Cardiac atrium fibroblast (primary cell): ENCODE measurements around the gene CC2D1B. TPM values are rescaled to one million over a fixed set of nuclear protein-coding genes. Genes with fewer than 3 reads are reported as not detected.

Source experiments
- total RNA-seq: library from RNA; depleted of rRNA; stranded (reverse); fragments of >200 nt; gene quantifications from 2 replicates; pipeline ENCODE4 v1.2.3, GENCODE V29; 2015

Gene CC2D1B
- 19.7 and 24.5 TPM in 2 replicates for total RNA-seq

DNA sequence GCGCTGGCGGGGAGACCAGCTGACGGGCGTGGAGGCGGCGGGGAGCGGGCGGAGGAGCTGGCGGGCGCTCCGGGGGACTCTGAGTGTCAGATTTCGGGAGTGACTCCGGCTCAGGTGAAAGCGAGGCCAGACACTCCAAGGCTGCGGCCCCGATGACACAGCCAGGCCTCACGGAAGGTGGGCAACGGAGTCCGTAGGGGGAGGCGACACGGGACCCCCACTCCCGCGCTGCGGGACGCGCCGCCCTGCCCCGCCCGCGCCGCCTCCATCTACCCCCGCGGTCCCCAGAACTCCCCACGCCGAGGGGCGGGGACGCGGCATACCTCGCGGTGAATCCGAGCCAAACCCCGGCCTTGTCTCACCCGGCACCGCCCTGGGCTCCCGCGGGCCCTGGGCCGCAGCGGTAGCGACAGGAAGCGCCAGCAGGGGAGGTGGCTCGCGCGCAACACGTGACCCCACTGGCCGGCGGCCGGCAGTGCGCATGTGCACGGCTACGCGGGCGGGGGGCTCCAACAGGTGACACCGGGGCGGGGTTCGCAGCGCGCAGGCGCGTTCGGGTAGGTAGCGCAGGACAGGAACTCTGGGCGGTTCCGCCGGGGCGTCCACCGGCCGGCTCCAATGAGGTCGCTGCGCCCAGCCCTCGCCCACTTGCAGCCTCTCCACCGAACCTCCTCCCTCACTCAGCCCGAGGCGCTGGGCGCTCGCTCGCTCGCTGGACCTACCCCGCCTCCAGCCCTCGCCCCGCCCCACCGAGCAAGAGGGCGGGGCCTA lies at the start of gene CC2D1B:
Gene CC2D1B, minus strand, starts transcription at position 460 of the 771 bp plus-strand sequence. CDS start 1,585 bp downstream, outside the sequence.

GRCh38 chr1:52404116-52404974 lies 38.3 kb upstream of the CC2D1B start, which contains the start of the genes ORC1 and PRPF38A:
Gene ORC1 (minus strand): TSS chr1:52404423. CDS start chr1:52402223, 2,200 bp downstream.
Gene PRPF38A (plus strand): TSS chr1:52404602. CDS start chr1:52404750, 148 bp downstream.

Other genes starting within 250 kb of the CC2D1B start
- 18.6 and 20.6 TPM in 2 replicates for gene ZFYVE9, start 224.1 kb downstream of the CC2D1B start, total RNA-seq
- 1.6 and 2.0 TPM in 2 replicates for gene ORC1, start 38.2 kb upstream of the CC2D1B start, total RNA-seq
- 9.7 and 12.6 TPM in 2 replicates for gene PRPF38A, start 38.4 kb upstream of the CC2D1B start, total RNA-seq
- gene TUT4, start 186.9 kb upstream of the CC2D1B start, total RNA-seq = 13.7 and 14.4 TPM in 2 replicates
- gene GPX7, start 236.2 kb upstream of the CC2D1B start, total RNA-seq = 15.9 and 22.0 TPM in 2 replicates